NCI-H2029 (cell line): ENCODE data around the gene PPP1R3F.
"Not testable (repeated sequence)": the region's sequence is repeated elsewhere in the genome, so short reads cannot be mapped to it uniquely, and the experiment has no call there.

ENCODE experiments used
- DNase-seq: peaks from one replicate; lab custom pipeline; 2025; lab: John Stamatoyannopoulos, UW

PPP1R3F gene

GRCh38 chrX:49316085-49316484 is 46.5 kb downstream of the PPP1R3F start:
- no peak for DNase-seq

- not testable (repeated sequence) for DNase-seq
Measured at GRCh38 chrX:49321737-49322136, 52.1 kb downstream of the PPP1R3F start, which contains the start of gene GAGE12J. Gene GAGE12J (plus strand): TSS chrX:49322037. CDS start chrX:49323194, 1,157 bp downstream.

GRCh38 chrX:49322266-49322665 is 52.7 kb downstream of the PPP1R3F start:
- not testable (repeated sequence) for DNase-seq

GRCh38 chrX:49323735-49324134 is 54.1 kb downstream of the PPP1R3F start:
- DNase-seq = not testable (repeated sequence)

GRCh38 chrX:49330421-49330820 is 60.8 kb downstream of the PPP1R3F start:
- not testable (repeated sequence) for DNase-seq

GRCh38 chrX:49331282-49331681 is 61.7 kb downstream of the PPP1R3F start, which contains the start of gene GAGE13:
Gene GAGE13 (plus strand): TSS chrX:49331582. CDS start chrX:49332738, 1,156 bp downstream.
- not testable (repeated sequence) for DNase-seq

GRCh38 chrX:49331841-49332240 is 62.2 kb downstream of the PPP1R3F start:
- DNase-seq = not testable (repeated sequence)
